Measurements from ENCODE around the gene ETFB.

ETFB gene

GRCh38 chr19:51326216-51327065, 39.7 kb downstream of the ETFB start:
- in situ Hi-C loops (cut with HindIII; ENCODE audit: low pct_unique_long_range_greater_than_20kb, low sequenced_read_pairs), result no loop called here
- TF ChIP-seq JUND (IDR thresholded peaks at IDR 0.05; ENCODE audit: low read depth), result no peak
- DNase-seq (ENCODE audit: low read depth in 1 of 2, low spot score in 1 of 2), result no peak

DNA sequence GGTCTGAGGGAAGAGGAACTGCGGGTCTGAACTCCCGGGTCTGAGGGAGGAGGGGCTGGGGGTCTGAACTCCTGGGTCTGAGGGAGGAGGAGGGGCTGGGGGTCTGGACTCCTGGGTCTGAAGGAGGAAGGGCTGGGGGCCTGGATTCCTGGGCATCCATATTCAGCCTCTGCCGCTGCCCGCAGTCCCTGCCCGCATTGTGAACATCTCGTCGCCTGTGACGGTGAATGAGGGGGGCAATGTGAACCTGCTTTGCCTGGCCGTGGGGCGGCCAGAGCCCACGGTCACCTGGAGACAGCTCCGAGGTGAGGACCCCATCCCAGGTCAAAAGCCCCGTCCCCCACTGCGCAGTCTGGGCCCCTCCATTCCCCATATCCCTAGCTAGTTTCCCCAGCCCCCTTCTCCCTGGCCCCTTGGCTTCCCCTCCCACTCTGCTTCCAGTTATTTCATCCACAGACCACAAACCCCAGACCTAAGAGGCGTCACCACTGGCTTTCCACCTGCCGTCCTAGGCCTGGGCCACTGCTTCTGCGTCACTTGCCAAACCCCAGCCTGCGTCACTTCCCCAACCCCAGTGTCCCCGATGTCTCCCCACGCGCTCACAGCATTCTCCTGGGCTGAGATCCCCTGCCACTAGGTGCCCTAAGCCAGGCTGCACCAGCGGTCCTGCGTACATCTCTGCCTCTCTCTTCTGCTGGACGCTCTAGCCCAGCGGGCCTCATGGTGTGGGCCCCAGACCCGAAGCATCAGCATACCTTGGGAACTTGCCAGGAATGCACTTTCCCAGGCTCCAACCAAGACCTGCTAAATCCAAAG, 40.8 kb downstream of the ETFB start:
- TF ChIP-seq JUND (IDR thresholded peaks at IDR 0.05; ENCODE audit: low read depth), result no peak
- in situ Hi-C loops (cut with HindIII; ENCODE audit: low pct_unique_long_range_greater_than_20kb, low sequenced_read_pairs), result no loop called here
- DNase-seq (ENCODE audit: low read depth in 1 of 2, low spot score in 1 of 2), result no peak

DNA sequence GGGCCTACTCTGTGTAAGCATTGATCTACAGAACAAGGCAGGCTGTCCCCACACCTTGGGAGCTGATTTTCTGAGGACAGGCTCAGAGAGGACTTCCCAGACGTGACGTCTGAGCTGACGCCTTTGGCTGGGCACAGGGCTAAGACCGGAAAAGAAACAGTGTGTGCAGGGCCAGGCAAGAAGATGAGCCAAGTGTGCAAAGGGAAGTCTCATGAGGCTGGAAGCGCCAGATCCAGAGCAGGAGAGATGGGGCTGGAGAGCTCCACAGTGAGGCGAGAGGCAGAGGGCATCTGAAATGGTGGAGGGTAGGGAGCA, 42.1 kb downstream of the ETFB start:
- in situ Hi-C loops (cut with HindIII; ENCODE audit: low pct_unique_long_range_greater_than_20kb, low sequenced_read_pairs), result no loop called here
- TF ChIP-seq JUND (IDR thresholded peaks at IDR 0.05; ENCODE audit: low read depth), result no peak
- no peak for DNase-seq (ENCODE audit: low read depth in 1 of 2, low spot score in 1 of 2)

GRCh38 chr19:51323481-51324166, 42.6 kb downstream of the ETFB start:
- TF ChIP-seq JUND (IDR thresholded peaks at IDR 0.05; ENCODE audit: low read depth), result no peak
- in situ Hi-C loops (cut with HindIII; ENCODE audit: low pct_unique_long_range_greater_than_20kb, low sequenced_read_pairs), result no loop called here
- no peak for DNase-seq (ENCODE audit: low read depth in 1 of 2, low spot score in 1 of 2)

DNA sequence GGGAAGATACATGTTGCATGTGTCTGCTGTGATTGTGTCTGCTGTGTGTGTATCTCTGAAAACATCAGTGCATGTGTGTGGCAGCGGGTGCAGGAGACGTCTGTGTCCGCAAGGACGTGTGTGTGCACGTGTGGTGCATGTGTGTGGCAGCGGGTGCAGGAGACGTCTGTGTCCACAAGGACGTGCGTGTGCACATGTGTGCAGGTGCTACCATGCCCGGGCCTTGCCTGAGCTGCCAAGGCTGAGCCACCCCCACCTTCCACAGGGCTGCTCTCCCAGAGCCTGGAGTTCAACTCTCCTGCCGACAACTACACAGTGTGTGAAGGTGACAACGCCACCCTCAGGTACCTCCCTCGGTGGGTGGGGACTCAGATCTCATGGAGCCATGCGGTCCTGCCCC, 44.4 kb downstream of the ETFB start:
- TF ChIP-seq JUND (IDR thresholded peaks at IDR 0.05; ENCODE audit: low read depth), result no peak
- no peak for DNase-seq (ENCODE audit: low read depth in 1 of 2, low spot score in 1 of 2)
- in situ Hi-C loops (cut with HindIII; ENCODE audit: low pct_unique_long_range_greater_than_20kb, low sequenced_read_pairs), result no loop called here

- TF ChIP-seq JUND (IDR thresholded peaks at IDR 0.05; ENCODE audit: low read depth), result no peak
- in situ Hi-C loops (cut with HindIII; ENCODE audit: low pct_unique_long_range_greater_than_20kb, low sequenced_read_pairs), result no loop called here
- DNase-seq (ENCODE audit: low read depth in 1 of 2, low spot score in 1 of 2), result no peak
Measured at GRCh38 chr19:51320280-51320657, 45.9 kb downstream of the ETFB start.

GRCh38 chr19:51319649-51320279, 46.4 kb downstream of the ETFB start:
- DNase-seq (ENCODE audit: low read depth in 1 of 2, low spot score in 1 of 2), result no peak
- in situ Hi-C loops (cut with HindIII; ENCODE audit: low pct_unique_long_range_greater_than_20kb, low sequenced_read_pairs), result no loop called here

GRCh38 chr19:51318687-51319648, 47.2 kb downstream of the ETFB start:
- no peak for TF ChIP-seq JUND (IDR thresholded peaks at IDR 0.05; ENCODE audit: low read depth)
- DNase-seq (ENCODE audit: low read depth in 1 of 2, low spot score in 1 of 2), result peak in 1 of 2 experiments; percentile 36
- in situ Hi-C loops (cut with HindIII; ENCODE audit: low pct_unique_long_range_greater_than_20kb, low sequenced_read_pairs), result no loop called here

More at GRCh38 chr19:51319649-51320279, 46.4 kb downstream of the ETFB start:
- TF ChIP-seq JUND (IDR thresholded peaks at IDR 0.05; ENCODE audit: low read depth), result no peak

DNA sequence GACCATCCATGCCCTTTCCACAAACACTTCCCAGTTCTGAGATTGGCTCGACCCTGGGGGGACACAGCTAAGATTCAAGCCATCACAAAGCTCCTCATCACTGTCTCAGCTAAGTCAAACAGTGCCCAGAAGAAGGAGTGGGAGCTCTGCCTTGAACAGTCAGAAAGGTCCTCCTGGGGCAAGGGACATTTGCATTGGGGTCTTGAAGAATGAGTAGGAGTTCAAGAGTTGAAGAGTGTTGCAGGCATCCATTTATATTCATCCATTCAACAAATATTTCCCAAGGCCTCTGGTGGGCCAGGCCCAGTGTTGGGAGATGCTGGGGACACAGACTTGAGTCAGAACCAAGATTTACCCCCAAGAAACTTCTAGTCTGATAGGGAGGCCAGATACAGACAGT, 48.2 kb downstream of the ETFB start:
- in situ Hi-C loops (cut with HindIII; ENCODE audit: low pct_unique_long_range_greater_than_20kb, low sequenced_read_pairs), result no loop called here
- no peak for DNase-seq (ENCODE audit: low read depth in 1 of 2, low spot score in 1 of 2)
- TF ChIP-seq JUND (IDR thresholded peaks at IDR 0.05; ENCODE audit: low read depth), result no peak

DNA sequence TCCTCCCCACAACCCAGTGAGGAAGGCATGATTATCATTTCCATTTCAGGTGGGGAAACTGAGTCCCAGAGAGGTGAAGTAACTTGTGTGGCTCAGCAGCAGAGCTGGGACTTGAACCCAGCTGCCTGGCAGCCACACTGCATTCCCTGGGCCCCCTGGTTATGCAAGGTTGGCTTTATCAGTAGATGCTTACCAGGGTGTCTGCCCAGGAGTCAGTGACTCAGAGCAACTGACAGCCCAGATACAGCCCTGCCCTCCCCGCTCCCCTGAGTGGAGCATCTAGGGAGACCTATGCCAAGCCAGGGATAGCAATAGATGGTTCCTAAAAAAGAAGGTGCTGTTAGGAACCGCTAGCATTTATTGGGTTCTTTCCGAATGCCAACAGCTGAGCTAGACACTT, 48.8 kb downstream of the ETFB start:
- no peak for DNase-seq (ENCODE audit: low read depth in 1 of 2, low spot score in 1 of 2)
- no peak for TF ChIP-seq JUND (IDR thresholded peaks at IDR 0.05; ENCODE audit: low read depth)
- in situ Hi-C loops (cut with HindIII; ENCODE audit: low pct_unique_long_range_greater_than_20kb, low sequenced_read_pairs), result no loop called here

GRCh38 chr19:51316688-51317087, 49.5 kb downstream of the ETFB start:
- no peak for DNase-seq (ENCODE audit: low read depth in 1 of 2, low spot score in 1 of 2)
- no peak for TF ChIP-seq JUND (IDR thresholded peaks at IDR 0.05; ENCODE audit: low read depth)
- in situ Hi-C loops (cut with HindIII; ENCODE audit: low pct_unique_long_range_greater_than_20kb, low sequenced_read_pairs), result no loop called here
